ENCODE results near the gene BANK1. TPM values are rescaled to one million over a fixed set of nuclear protein-coding genes. Genes with fewer than 3 reads are reported as not detected.
A peak's percentile ranks its signal among the peaks of the same experiment; 100 is the strongest.

Gene BANK1
- total RNA-seq, 1 donor from 2014 or later: 1.5 TPM

GRCh38 chr4:102036016-102036415 lies 245.5 kb downstream of the BANK1 start:
- TF ChIP-seq POLR2AphosphoS5 (IDR thresholded peaks at IDR 0.05; ENCODE audit: insufficient read depth in 1 of 2, low read depth in 1 of 2) (no peak), CTCF (IDR thresholded peaks at IDR 0.05) (no peak), POLR2A (IDR thresholded peaks at IDR 0.05) (no peak)
- H3K4me3 ChIP-seq: no peak overlapping the region

GRCh38 chr4:102036619-102037376 lies 246.3 kb downstream of the BANK1 start:
- Histone ChIP-seq H3K9me3 (no peaks in the 10 kb centered on the region), H3K27me3 (no peaks in the 10 kb centered on the region), H3K36me3 (no peaks in the 10 kb centered on the region), H3K4me3 (no peak overlapping the region), H3K27ac (no peak overlapping the region), H3K4me1 (peaks cover 8% of the 10 kb centered on the region)
- TF ChIP-seq POLR2AphosphoS5 (IDR thresholded peaks at IDR 0.05; ENCODE audit: insufficient read depth in 1 of 2, low read depth in 1 of 2) (no peak), POLR2A (IDR thresholded peaks at IDR 0.05) (no peak), CTCF (IDR thresholded peaks at IDR 0.05) (no peak)
- intact Hi-C loops (cut with DNase I): no loop called here
- DNase-seq (ENCODE audit: extremely low spot score in 2 of 2): no peak

More at GRCh38 chr4:102036016-102036415, 245.5 kb downstream of the BANK1 start:
- H3K27ac ChIP-seq: no peak overlapping the region
- H3K36me3 ChIP-seq: no peaks in the 10 kb centered on the region
- intact Hi-C loops (cut with DNase I): no loop called here
- no peaks in the 10 kb centered on the region for H3K27me3 ChIP-seq
- no peak for DNase-seq (ENCODE audit: extremely low spot score in 2 of 2)
- H3K9me3 ChIP-seq: no peaks in the 10 kb centered on the region
- peaks cover 8% of the 10 kb centered on the region for H3K4me1 ChIP-seq

GRCh38 chr4:102037566-102037965 lies 247.0 kb downstream of the BANK1 start:
- Histone ChIP-seq H3K4me3 (no peak overlapping the region), H3K36me3 (no peaks in the 10 kb centered on the region), H3K4me1 (peaks cover 8% of the 10 kb centered on the region), H3K9me3 (no peaks in the 10 kb centered on the region), H3K27me3 (no peaks in the 10 kb centered on the region), H3K27ac (no peak overlapping the region)
- TF ChIP-seq POLR2AphosphoS5 (IDR thresholded peaks at IDR 0.05; ENCODE audit: insufficient read depth in 1 of 2, low read depth in 1 of 2): no peak
- no peak for TF ChIP-seq CTCF (IDR thresholded peaks at IDR 0.05)
- TF ChIP-seq POLR2A (IDR thresholded peaks at IDR 0.05): no peak
- DNase-seq (ENCODE audit: extremely low spot score in 2 of 2): no peak
- intact Hi-C loops (cut with DNase I): no loop called here

GRCh38 chr4:102042871-102043802 lies 252.6 kb downstream of the BANK1 start:
- Histone ChIP-seq H3K36me3 (no peaks in the 10 kb centered on the region), H3K27ac (no peak overlapping the region), H3K4me1 (no peaks in the 10 kb centered on the region), H3K9me3 (no peaks in the 10 kb centered on the region), H3K4me3 (no peak overlapping the region), H3K27me3 (no peaks in the 10 kb centered on the region)
- TF ChIP-seq POLR2AphosphoS5 (IDR thresholded peaks at IDR 0.05; ENCODE audit: insufficient read depth in 1 of 2, low read depth in 1 of 2) (peak in 1 of 2 donors; percentile 18), CTCF (IDR thresholded peaks at IDR 0.05) (no peak), POLR2A (IDR thresholded peaks at IDR 0.05) (no peak)
- intact Hi-C loops (cut with DNase I): no loop called here
- no peak for DNase-seq (ENCODE audit: extremely low spot score in 2 of 2)

Measured in vagina (tissue), 2 donors.